ENCODE measurements around the gene CHRNA4.

The CHRNA4 gene

DNA sequence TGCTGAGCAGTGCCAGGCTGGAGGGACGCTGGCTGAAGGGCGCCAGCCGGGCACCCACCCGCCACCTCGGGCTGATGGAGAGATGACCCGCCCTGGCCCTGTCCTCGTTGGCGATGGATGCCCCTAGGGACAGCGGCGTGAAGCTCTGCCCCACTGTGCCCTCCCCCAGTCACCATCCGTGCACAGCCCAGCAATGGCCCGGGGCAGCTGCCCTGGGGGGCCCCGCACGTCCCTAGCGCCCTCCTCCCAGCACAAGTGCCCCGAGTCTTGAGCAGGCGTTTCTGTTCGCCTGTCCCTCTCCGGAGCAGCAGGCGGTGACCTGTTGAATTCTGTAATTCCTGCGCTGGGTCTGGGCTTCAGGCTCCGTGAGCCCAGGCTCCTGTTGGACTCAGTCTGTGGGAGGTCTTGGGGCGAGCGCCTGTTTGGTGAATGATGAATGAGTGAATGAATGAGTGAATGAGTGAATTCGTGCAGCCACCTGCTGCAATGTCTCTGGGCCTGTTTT is 36.8 kb upstream of the CHRNA4 start:
- Histone ChIP-seq H3K36me3 (ENCODE audit: control insufficient read depth in 5 of 5, insufficient read depth in 5 of 5, low read length in 5 of 5) (no peaks in the 10 kb centered on the region), H3K27me3 (ENCODE audit: control insufficient read depth in 5 of 5, insufficient read depth in 4 of 5, low read length in 5 of 5) (peaks cover 14 to 55% (median 32%) of the 10 kb centered on the region in 5 donors), H3K27ac (ENCODE audit: low read depth, low read length) (no peak overlapping the region)

DNA sequence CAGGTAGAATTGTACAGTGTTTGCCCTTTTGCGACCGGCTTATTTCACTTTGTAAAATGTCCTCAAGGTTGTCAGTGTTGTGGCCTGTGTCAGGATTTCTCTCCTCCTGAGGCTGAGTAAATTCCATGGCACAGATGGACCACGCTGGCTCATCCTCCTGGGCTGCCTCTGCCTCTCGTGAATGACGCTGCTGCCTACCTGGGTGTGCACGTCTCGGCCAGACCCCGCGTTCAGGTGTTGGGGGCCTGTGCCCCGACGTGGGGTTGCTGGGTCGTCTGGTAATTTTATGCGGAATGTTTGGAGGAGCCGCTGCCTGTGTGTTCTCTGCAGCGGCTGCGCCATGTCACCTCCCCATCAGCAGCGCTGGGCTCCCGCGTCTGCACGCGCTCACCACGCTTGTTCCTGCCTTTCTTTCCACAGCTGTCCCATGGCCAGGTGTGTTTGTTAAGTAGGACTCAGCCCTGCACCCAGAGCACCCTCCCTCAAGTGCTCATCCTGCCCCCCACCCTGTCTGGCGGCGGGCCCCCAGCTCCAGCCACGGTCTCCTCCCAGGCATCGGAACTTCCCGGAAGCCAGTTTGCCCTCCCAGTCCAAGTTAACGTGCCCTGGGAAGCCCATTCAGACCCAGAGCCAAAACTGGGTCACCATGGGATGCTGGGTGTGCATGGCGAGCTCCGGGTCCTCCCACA is 36.1 kb upstream of the CHRNA4 start:
- Histone ChIP-seq H3K9ac (ENCODE audit: low read length in 5 of 5) (no peak overlapping the region), H3K9me3 (ENCODE audit: control insufficient read depth in 5 of 5, low read length in 5 of 5) (no peaks in the 10 kb centered on the region), H3K27me3 (ENCODE audit: control insufficient read depth in 5 of 5, insufficient read depth in 4 of 5, low read length in 5 of 5) (peaks cover 14 to 48% (median 31%) of the 10 kb centered on the region in 5 donors), H3K27ac (ENCODE audit: low read depth, low read length) (no peak overlapping the region), H3K4me3 (ENCODE audit: low read depth in 1 of 5, low read length in 5 of 5) (no peak overlapping the region), H3K4me1 (ENCODE audit: control insufficient read depth in 5 of 5, insufficient read depth in 5 of 5, low read length in 5 of 5) (no peaks in the 10 kb centered on the region), H3K36me3 (ENCODE audit: control insufficient read depth in 5 of 5, insufficient read depth in 5 of 5, low read length in 5 of 5) (no peaks in the 10 kb centered on the region)

More for the DNA sequence above, 36.8 kb upstream of the CHRNA4 start:
- no peak overlapping the region for H3K4me3 ChIP-seq (ENCODE audit: low read depth in 1 of 5, low read length in 5 of 5)
- no peaks in the 10 kb centered on the region for H3K9me3 ChIP-seq (ENCODE audit: control insufficient read depth in 5 of 5, low read length in 5 of 5)
- no peak overlapping the region for H3K9ac ChIP-seq (ENCODE audit: low read length in 5 of 5)
- H3K4me1 ChIP-seq (ENCODE audit: control insufficient read depth in 5 of 5, insufficient read depth in 5 of 5, low read length in 5 of 5) = no peaks in the 10 kb centered on the region

DNA sequence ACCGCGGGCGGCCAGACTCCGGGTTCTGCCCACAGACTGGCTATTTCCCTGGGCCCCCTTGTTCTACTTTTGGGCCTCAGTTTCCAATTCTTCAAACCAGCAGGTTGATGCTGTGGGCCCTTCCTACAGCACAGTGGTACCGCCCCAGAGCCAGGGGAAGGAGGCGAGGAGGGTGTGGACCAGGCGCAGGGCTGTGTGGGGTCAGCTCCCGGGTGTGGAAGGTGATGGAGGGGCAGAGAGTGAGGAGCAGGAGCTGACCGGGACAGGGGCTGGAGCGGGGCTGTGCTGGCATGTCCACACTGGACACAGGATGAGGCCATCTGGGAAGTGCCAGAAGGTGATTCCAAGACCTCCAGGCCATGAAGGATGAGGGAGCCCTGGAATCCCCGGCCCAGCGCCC is 35.2 kb upstream of the CHRNA4 start:
- no peaks in the 10 kb centered on the region for H3K36me3 ChIP-seq (ENCODE audit: control insufficient read depth in 5 of 5, insufficient read depth in 5 of 5, low read length in 5 of 5)
- H3K9ac ChIP-seq (ENCODE audit: low read length in 5 of 5) = no peak overlapping the region
- peaks cover 14 to 38% (median 27%) of the 10 kb centered on the region in 5 donors for H3K27me3 ChIP-seq (ENCODE audit: control insufficient read depth in 5 of 5, insufficient read depth in 4 of 5, low read length in 5 of 5)
- H3K4me1 ChIP-seq (ENCODE audit: control insufficient read depth in 5 of 5, insufficient read depth in 5 of 5, low read length in 5 of 5) = no peaks in the 10 kb centered on the region
- H3K9me3 ChIP-seq (ENCODE audit: control insufficient read depth in 5 of 5, low read length in 5 of 5) = peaks cover 0 to 6% (median 5%) of the 10 kb centered on the region in 5 donors
- H3K4me3 ChIP-seq (ENCODE audit: low read depth in 1 of 5, low read length in 5 of 5) = no peak overlapping the region
- no peak overlapping the region for H3K27ac ChIP-seq (ENCODE audit: low read depth, low read length)

DNA sequence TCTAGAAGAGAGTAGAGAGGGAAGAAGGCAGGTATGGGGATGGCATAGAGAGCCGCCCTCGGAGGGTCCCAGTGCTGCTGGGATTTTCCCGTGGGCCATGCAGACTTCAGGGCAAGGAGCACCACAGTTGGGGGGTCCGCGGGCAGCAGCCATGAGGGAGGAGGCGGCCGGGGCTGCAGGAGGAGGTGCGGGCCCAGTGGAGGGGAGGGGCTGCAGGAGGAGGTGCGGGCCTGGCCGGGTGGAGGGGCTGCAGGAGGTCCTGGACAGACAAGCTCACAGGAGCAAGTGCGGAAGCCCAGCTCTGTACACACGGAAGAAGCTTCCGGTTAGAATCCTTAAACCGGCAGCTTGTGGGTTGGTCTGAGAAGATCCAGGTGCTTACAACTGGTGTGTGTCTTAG is 34.6 kb upstream of the CHRNA4 start:
- Histone ChIP-seq H3K9ac (ENCODE audit: low read length in 5 of 5) (no peak overlapping the region), H3K36me3 (ENCODE audit: control insufficient read depth in 5 of 5, insufficient read depth in 5 of 5, low read length in 5 of 5) (no peaks in the 10 kb centered on the region), H3K27me3 (ENCODE audit: control insufficient read depth in 5 of 5, insufficient read depth in 4 of 5, low read length in 5 of 5) (peaks cover 14 to 36% (median 25%) of the 10 kb centered on the region in 5 donors), H3K27ac (ENCODE audit: low read depth, low read length) (no peak overlapping the region), H3K4me1 (ENCODE audit: control insufficient read depth in 5 of 5, insufficient read depth in 5 of 5, low read length in 5 of 5) (no peaks in the 10 kb centered on the region), H3K4me3 (ENCODE audit: low read depth in 1 of 5, low read length in 5 of 5) (no peak overlapping the region), H3K9me3 (ENCODE audit: control insufficient read depth in 5 of 5, low read length in 5 of 5) (peaks cover 0 to 10% (median 7%) of the 10 kb centered on the region in 5 donors)

DNA sequence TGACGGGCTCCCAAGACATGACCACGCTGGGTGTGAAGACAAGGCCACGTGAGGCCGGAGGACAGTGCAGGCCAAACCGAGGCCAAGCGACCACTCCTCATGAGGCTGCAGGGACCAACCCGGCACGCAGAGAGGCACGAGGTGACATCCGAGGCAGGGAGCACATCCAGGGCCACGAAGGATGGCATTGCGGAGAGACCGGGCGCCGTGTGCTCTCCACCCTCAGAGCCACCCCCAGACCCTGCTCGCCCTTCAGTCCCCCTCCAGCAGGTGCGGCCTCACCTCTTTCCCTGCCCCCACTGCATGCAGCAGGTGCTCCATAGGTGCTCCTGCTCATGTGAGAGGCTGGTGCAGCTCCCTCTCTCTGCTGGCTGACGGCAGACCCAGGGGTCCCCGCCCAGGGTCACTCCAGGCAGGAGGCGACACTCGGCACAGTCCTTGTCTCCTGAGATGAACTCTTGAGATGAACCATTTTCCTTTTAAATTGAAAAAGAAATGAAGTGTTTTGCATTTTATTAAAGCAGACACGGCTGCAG is 33.8 kb upstream of the CHRNA4 start:
- Histone ChIP-seq H3K4me3 (ENCODE audit: low read depth in 1 of 5, low read length in 5 of 5) (no peak overlapping the region), H3K36me3 (ENCODE audit: control insufficient read depth in 5 of 5, insufficient read depth in 5 of 5, low read length in 5 of 5) (no peaks in the 10 kb centered on the region), H3K9ac (ENCODE audit: low read length in 5 of 5) (no peak overlapping the region), H3K9me3 (ENCODE audit: control insufficient read depth in 5 of 5, low read length in 5 of 5) (peaks cover 0 to 10% (median 7%) of the 10 kb centered on the region in 5 donors), H3K27me3 (ENCODE audit: control insufficient read depth in 5 of 5, insufficient read depth in 4 of 5, low read length in 5 of 5) (peaks cover 14 to 36% (median 23%) of the 10 kb centered on the region in 5 donors), H3K4me1 (ENCODE audit: control insufficient read depth in 5 of 5, insufficient read depth in 5 of 5, low read length in 5 of 5) (no peaks in the 10 kb centered on the region), H3K27ac (ENCODE audit: low read depth, low read length) (no peak overlapping the region)

DNA sequence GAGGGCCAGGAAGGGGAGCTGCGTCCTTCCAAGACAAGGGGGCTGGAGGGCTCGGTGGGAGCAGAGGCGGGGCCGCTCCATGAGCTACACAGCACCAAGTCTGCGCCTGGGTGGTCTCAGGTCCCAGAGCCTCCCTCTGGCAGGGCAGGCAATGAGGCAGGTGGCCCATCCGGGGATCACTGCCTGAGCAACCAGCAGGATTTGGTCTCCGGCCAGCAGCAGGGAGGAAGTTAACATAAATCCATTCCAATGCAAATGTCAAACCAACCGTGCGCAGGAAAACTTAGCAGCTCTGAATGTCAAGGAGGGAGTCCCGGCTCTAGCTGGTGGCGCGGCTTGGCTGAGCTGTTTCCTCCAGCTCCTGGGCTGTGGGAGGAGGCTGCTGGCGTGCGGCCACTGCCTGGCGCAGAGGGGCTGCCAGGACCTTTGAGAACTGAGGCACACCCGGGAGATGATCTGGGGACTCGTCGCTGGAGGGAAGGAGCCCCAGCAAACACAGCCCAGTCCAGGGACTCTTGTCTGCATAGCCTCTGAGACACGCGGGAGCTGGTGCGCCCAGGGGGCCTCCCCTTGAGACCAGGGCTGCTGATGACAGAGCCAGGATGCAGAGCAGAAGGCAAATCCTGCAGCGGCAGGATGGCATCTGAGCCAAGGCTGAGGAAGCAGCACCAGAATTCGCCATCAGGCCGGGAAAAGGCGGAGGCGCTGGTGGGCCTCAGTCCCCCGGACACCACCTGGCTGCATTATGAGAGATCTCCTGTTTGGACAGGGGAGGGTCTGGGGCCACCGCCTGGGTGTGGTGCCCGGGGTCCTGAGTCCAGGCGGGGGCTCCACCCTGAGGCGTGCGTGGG is 33.1 kb upstream of the CHRNA4 start:
- Histone ChIP-seq H3K36me3 (ENCODE audit: control insufficient read depth in 5 of 5, insufficient read depth in 5 of 5, low read length in 5 of 5) (no peaks in the 10 kb centered on the region), H3K4me1 (ENCODE audit: control insufficient read depth in 5 of 5, insufficient read depth in 5 of 5, low read length in 5 of 5) (no peaks in the 10 kb centered on the region), H3K27ac (ENCODE audit: low read depth, low read length) (no peak overlapping the region), H3K9ac (ENCODE audit: low read length in 5 of 5) (no peak overlapping the region), H3K9me3 (ENCODE audit: control insufficient read depth in 5 of 5, low read length in 5 of 5) (peaks cover 2 to 10% (median 7%) of the 10 kb centered on the region in 5 donors), H3K4me3 (ENCODE audit: low read depth in 1 of 5, low read length in 5 of 5) (no peak overlapping the region), H3K27me3 (ENCODE audit: control insufficient read depth in 5 of 5, insufficient read depth in 4 of 5, low read length in 5 of 5) (peaks cover 14 to 29% (median 22%) of the 10 kb centered on the region in 5 donors)

DNA sequence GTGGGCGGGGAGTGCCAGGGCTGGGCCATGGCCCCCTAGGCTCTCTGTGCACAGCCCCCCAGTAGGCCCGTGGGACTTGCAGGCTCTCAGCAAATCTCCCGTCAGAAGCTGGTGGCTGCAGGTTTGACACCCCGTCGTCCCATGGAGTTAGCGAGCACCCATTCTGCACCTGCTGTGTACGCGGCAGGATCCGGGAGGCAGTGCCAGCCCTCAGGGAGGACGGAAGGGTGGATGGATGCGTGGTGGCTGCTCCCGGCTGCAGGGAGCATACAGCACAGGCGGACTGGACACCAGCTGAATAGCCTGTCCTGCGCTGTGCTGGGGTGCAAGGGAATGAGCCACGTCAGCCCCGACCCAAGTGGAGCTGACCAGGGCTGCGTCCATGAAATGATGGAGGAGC is 32.4 kb upstream of the CHRNA4 start:
- peaks cover 2 to 10% (median 7%) of the 10 kb centered on the region in 5 donors for H3K9me3 ChIP-seq (ENCODE audit: control insufficient read depth in 5 of 5, low read length in 5 of 5)
- peaks cover 14 to 25% (median 21%) of the 10 kb centered on the region in 5 donors for H3K27me3 ChIP-seq (ENCODE audit: control insufficient read depth in 5 of 5, insufficient read depth in 4 of 5, low read length in 5 of 5)
- no peak overlapping the region for H3K27ac ChIP-seq (ENCODE audit: low read depth, low read length)
- no peaks in the 10 kb centered on the region for H3K36me3 ChIP-seq (ENCODE audit: control insufficient read depth in 5 of 5, insufficient read depth in 5 of 5, low read length in 5 of 5)
- H3K4me1 ChIP-seq (ENCODE audit: control insufficient read depth in 5 of 5, insufficient read depth in 5 of 5, low read length in 5 of 5) = no peaks in the 10 kb centered on the region
- H3K4me3 ChIP-seq (ENCODE audit: low read depth in 1 of 5, low read length in 5 of 5) = no peak overlapping the region
- no peak overlapping the region for H3K9ac ChIP-seq (ENCODE audit: low read length in 5 of 5)

DNA sequence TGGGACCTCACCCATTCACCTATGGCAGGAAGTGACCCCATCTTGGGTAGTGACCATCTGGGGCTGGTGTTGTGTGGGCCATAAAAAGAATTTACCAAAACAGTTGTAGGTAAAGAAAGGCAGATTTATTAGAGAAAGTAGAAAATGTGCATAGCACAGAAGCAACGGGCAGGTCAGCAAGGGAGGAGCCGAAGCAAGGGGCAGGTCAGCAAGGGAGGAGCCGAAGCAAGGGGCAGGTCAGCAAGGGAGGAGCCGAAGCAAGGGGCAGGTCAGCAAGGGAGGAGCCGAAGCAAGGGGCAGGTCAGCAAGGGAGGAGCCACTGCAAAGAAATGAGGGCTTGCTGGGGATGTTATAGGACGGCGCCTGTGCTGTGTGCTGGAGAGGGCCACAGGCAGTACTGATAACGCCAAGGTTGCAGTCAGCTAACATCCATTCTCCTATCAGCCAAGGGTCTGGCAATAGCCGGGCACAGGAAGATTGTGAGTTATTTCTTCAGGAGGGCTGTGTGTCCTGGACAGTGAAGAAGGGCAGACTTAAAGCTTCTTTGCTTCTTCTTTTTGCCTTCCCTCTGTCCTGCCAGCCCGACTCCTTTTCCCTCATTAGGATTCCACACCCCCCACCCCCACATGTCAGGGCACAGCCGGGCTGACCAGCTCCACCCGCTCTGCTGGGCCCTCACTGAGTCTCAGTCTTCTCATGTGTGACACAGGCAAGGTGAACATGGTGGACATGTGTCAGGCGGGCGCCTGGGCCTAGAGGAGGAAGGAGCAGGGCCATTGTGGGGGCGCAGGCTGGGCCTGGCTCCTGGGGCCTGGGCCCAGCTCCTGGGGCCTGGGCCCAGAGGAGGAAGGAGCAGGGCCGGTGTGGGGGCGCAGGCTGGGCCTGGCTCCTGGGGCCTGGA is 31.6 kb upstream of the CHRNA4 start:
- H3K36me3 ChIP-seq (ENCODE audit: control insufficient read depth in 5 of 5, insufficient read depth in 5 of 5, low read length in 5 of 5) = no peaks in the 10 kb centered on the region
- peaks cover 14 to 21% (median 20%) of the 10 kb centered on the region in 5 donors for H3K27me3 ChIP-seq (ENCODE audit: control insufficient read depth in 5 of 5, insufficient read depth in 4 of 5, low read length in 5 of 5)
- H3K4me1 ChIP-seq (ENCODE audit: control insufficient read depth in 5 of 5, insufficient read depth in 5 of 5, low read length in 5 of 5) = no peaks in the 10 kb centered on the region
- H3K27ac ChIP-seq (ENCODE audit: low read depth, low read length) = no peak overlapping the region
- no peak overlapping the region for H3K9ac ChIP-seq (ENCODE audit: low read length in 5 of 5)
- H3K4me3 ChIP-seq (ENCODE audit: low read depth in 1 of 5, low read length in 5 of 5) = no peak overlapping the region
- peaks cover 2 to 10% (median 9%) of the 10 kb centered on the region in 5 donors for H3K9me3 ChIP-seq (ENCODE audit: control insufficient read depth in 5 of 5, low read length in 5 of 5)

DNA sequence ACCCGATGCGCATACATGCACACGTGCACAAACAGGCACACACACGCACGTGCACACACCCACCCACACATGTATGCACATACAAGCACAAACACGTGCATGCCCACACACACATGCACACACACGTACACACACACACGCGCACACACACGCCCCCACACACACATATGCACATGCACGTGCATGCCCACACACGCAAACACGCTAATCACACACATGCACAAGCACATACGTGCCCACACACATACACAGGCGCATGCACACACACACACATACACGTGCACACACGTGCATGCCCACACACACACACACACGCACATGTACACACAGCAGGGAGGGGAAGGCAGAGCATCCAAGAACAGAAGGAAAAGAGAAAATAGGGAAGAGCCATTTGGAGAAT is 26.8 kb upstream of the CHRNA4 start:
- Histone ChIP-seq H3K36me3 (ENCODE audit: control insufficient read depth in 5 of 5, insufficient read depth in 5 of 5, low read length in 5 of 5) (no peaks in the 10 kb centered on the region), H3K4me1 (ENCODE audit: control insufficient read depth in 5 of 5, insufficient read depth in 5 of 5, low read length in 5 of 5) (no peaks in the 10 kb centered on the region), H3K27me3 (ENCODE audit: control insufficient read depth in 5 of 5, insufficient read depth in 4 of 5, low read length in 5 of 5) (peaks cover 2 to 18% (median 8%) of the 10 kb centered on the region in 5 donors), H3K4me3 (ENCODE audit: low read depth in 1 of 5, low read length in 5 of 5) (no peak overlapping the region), H3K9ac (ENCODE audit: low read length in 5 of 5) (no peak overlapping the region), H3K9me3 (ENCODE audit: control insufficient read depth in 5 of 5, low read length in 5 of 5) (peaks cover 8 to 29% (median 23%) of the 10 kb centered on the region in 5 donors), H3K27ac (ENCODE audit: low read depth, low read length) (no peak overlapping the region)

All from subcutaneous abdominal adipose tissue (tissue), 5 donors.